B cell (primary cell): ENCODE data around the gene GAS5. TPM values are rescaled to one million over a fixed set of nuclear protein-coding genes. Genes with fewer than 3 reads are reported as not detected.

Source experiments
- ATAC-seq: fragments of 200-7000 bp; cut with Tn5 transposase; one replicate; pipeline ENCODE4 v1.10.0; 2021; ENCODE audit warnings: low read depth, mild to moderate bottlenecking, moderate number of reproducible peaks, moderate library complexity
- CTCF ChIA-PET: fragments of 350-600 bp; sonication (Branson Sonifier 250); formaldehyde crosslinking; loops from one replicate; lab custom pipeline; 2021; ENCODE audit warnings: antibody characterized with exemption, inconsistent platforms; lab: Charles Lee
- POLR2A ChIA-PET: fragments of 350-600 bp; sonication (Branson Sonifier 250); formaldehyde crosslinking; loops from one replicate; lab custom pipeline; 2021; ENCODE audit warnings: antibody characterized with exemption; lab: Charles Lee
- DNase-seq: peaks from one replicate; pipeline ENCODE4 v3.0.0; 2013
- H2AFZ ChIP-seq: 2 replicates; pipeline ENCODE4 v1.6.1; 2012; ENCODE audit warnings: mild to moderate bottlenecking, low read depth, low read length; ENCODE audit not compliant: insufficient read depth, poor library complexity, severe bottlenecking
- H3K27ac ChIP-seq, 2 donors: 1 replicate in 1 of 2; 2 replicates in 1 of 2; pipeline ENCODE4 v1.5.1; 2012 to 2013; ENCODE audit warnings: low read length in 2 of 2, mild to moderate bottlenecking in 2 of 2, moderate library complexity in 1 of 2
- H3K27me3 ChIP-seq, 4 experiments: fragments of 200-600 bp in 1 of 4; sonication (generic) in 1 of 4; replicated peaks in 1 of 4; 1 replicate in 2 of 4; 2 replicates in 2 of 4; pipeline versions ENCODE4 v1.6.1 to v1.7.0; 2013 to 2016; ENCODE audit warnings: low read length in 3 of 4, mild to moderate bottlenecking in 2 of 4, mixed read lengths in 1 of 4, moderate library complexity in 1 of 4; ENCODE audit not compliant: insufficient read depth in 4 of 4, control insufficient read depth in 3 of 4; ENCODE audit errors: control extremely low read depth in 1 of 4
- H3K36me3 ChIP-seq, 2 experiments: replicated peaks in 1 of 2; 1 replicate in 1 of 2; 2 replicates in 1 of 2; pipeline versions ENCODE4 v1.6.1 to v1.7.1; 2013; ENCODE audit warnings: low read length in 1 of 2; ENCODE audit not compliant: insufficient read depth in 2 of 2, control insufficient read depth in 1 of 2; ENCODE audit errors: control extremely low read depth in 1 of 2, extremely low read depth in 1 of 2
- H3K4me1 ChIP-seq, 2 donors: fragments of 200-600 bp in 1 of 2; sonication (generic) in 1 of 2; 1 replicate in 1 of 2; 2 replicates in 1 of 2; pipeline versions ENCODE4 v1.5.1 to v1.6.1; 2013 to 2017; ENCODE audit warnings: low read length in 2 of 2; ENCODE audit not compliant: control insufficient read depth in 2 of 2, insufficient read depth in 2 of 2
- H3K4me2 ChIP-seq: replicated peaks from 2 replicates; pipeline ENCODE3; 2012; ENCODE audit warnings: mild to moderate bottlenecking, low read depth, low read length; ENCODE audit not compliant: poor library complexity, severe bottlenecking
- H3K4me3 ChIP-seq, 5 experiments: fragments of 200-600 bp in 1 of 5; sonication (generic) in 1 of 5; 1 replicate in 3 of 5; 2 replicates in 2 of 5; pipeline versions ENCODE4 v1.5.1 to v1.7.0; 2011 to 2016; ENCODE audit warnings: low read length in 4 of 5, mild to moderate bottlenecking in 4 of 5, low read depth in 2 of 5, control low read depth in 1 of 5, moderate library complexity in 1 of 5; ENCODE audit not compliant: insufficient read depth in 1 of 5; ENCODE audit errors: control extremely low read depth in 1 of 5, extremely low read depth in 1 of 5
- H3K79me2 ChIP-seq: fragments of 200-600 bp; sonication (generic); one replicate; pipeline ENCODE4 v1.6.0; 2016; ENCODE audit warnings: low read length; ENCODE audit not compliant: control insufficient read depth, insufficient read depth
- H3K9ac ChIP-seq: fragments of 200-600 bp; sonication (generic); 2 replicates; pipeline ENCODE4 v1.6.1; 2017; ENCODE audit warnings: mild to moderate bottlenecking, low read length, moderate library complexity
- H3K9me3 ChIP-seq, 3 donors: one replicate each; pipeline versions ENCODE4 v1.6.1 to v1.7.1; 2013; ENCODE audit warnings: low read length in 2 of 3; ENCODE audit not compliant: control insufficient read depth in 2 of 3, insufficient read depth in 1 of 3; ENCODE audit errors: control extremely low read depth in 1 of 3
- H4K20me1 ChIP-seq: 2 replicates; pipeline ENCODE4 v1.6.0; 2012; ENCODE audit warnings: mild to moderate bottlenecking, low read length; ENCODE audit not compliant: insufficient read depth, control insufficient read depth, poor library complexity, severe bottlenecking
- H3K27ac Mint-ChIP-seq: one replicate; pipeline ENCODE4 v1.8.0; 2021; ENCODE audit warnings: mixed read lengths
- H3K27me3 Mint-ChIP-seq: one replicate; pipeline ENCODE4 v1.8.0; 2021; ENCODE audit warnings: mixed read lengths
- H3K4me1 Mint-ChIP-seq: one replicate; pipeline ENCODE4 v1.8.0; 2021; ENCODE audit warnings: mixed read lengths
- H3K4me3 Mint-ChIP-seq: one replicate; pipeline ENCODE4 v1.8.0; 2021; ENCODE audit warnings: mixed read lengths
- H3K9me3 Mint-ChIP-seq: one replicate; pipeline ENCODE4 v1.8.0; 2022; ENCODE audit warnings: mixed read lengths; ENCODE audit not compliant: insufficient read depth
- EZH2 ChIP-seq: IDR thresholded peaks from 2 replicates; pipeline ENCODE4 v1.6.1; 2012; ENCODE audit warnings: borderline replicate concordance, low read depth, mild to moderate bottlenecking, moderate library complexity, low read length; ENCODE audit not compliant: insufficient read depth, poor library complexity, severe bottlenecking
- WGBS: methylation state at CpG from one replicate; pipeline ENCODE4 v1.1.5; 2013; ENCODE audit warnings: missing lambda C conversion rate; ENCODE audit not compliant: insufficient coverage; 5-methylcytosine and 5-hydroxymethylcytosine counted together
- intact Hi-C: fragments of 100-400 bp; cut with micrococcal nuclease; formaldehyde crosslinking; loops from one replicate; pipeline ENCODE4 v1.10.0; 2022
- polyA plus RNA-seq: library from polyadenylated mRNA; depleted of rRNA; stranded (reverse); fragments of >200 nt; gene quantifications from 2 replicates; pipeline ENCODE4 v1.2.3, GENCODE V29; 2012
- total RNA-seq, 2 donors: library from RNA; stranded (reverse); fragments of 120-200 nt in 1 of 2; gene quantifications; 1 replicate in 1 of 2; 2 replicates in 1 of 2; pipeline versions ENCODE4 v1.2.3 to v1.2.4, GENCODE V29; 2013 to 2022
- TF ChIP-seq, protein P1 (sequence below): fragments of 200-600 bp; IDR thresholded peaks from one replicate; pipeline ENCODE4 v1.8.0; 2022; ENCODE audit warnings: antibody characterized with exemption, mild to moderate bottlenecking

The GAS5 gene
- total and polyA plus RNA-seq, 2 donors (not counting 1 experiment from before 2014, with no cell fraction given), result 472 to 622 TPM

DNA sequence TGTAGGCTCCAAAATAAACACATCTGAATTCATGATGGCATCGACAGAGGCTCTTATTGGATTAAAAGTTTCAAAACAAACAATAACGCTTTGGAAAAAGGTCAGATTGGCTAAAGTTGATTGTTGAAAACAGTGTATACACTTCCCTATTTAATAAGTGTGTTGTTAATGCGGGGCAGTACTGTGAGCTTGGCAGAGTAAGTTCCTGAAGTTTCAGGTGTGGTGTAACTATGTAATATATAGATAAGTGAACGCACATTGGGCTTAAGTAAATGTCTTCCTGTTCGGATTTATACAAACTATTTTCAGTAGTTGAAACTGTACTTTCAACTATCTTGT is 1.2 kb upstream of the GAS5 start:
- Mint-ChIP-seq H3K4me1 (peaks cover 68% of the 10 kb centered on the region), H3K4me3 (peak overlapping the region; percentile 94), H3K27me3 (no peaks in the 10 kb centered on the region), H3K27ac (peak overlapping the region; percentile 98), H3K9me3 (no peaks in the 10 kb centered on the region)
- no peak for TF ChIP-seq EZH2
- TF ChIP-seq, protein P1, sequence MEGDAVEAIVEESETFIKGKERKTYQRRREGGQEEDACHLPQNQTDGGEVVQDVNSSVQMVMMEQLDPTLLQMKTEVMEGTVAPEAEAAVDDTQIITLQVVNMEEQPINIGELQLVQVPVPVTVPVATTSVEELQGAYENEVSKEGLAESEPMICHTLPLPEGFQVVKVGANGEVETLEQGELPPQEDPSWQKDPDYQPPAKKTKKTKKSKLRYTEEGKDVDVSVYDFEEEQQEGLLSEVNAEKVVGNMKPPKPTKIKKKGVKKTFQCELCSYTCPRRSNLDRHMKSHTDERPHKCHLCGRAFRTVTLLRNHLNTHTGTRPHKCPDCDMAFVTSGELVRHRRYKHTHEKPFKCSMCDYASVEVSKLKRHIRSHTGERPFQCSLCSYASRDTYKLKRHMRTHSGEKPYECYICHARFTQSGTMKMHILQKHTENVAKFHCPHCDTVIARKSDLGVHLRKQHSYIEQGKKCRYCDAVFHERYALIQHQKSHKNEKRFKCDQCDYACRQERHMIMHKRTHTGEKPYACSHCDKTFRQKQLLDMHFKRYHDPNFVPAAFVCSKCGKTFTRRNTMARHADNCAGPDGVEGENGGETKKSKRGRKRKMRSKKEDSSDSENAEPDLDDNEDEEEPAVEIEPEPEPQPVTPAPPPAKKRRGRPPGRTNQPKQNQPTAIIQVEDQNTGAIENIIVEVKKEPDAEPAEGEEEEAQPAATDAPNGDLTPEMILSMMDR, result no peak
- peaks cover 42 to 50% of the 10 kb centered on the region in 2 donors for H3K4me1 ChIP-seq
- H3K79me2 ChIP-seq, result peaks cover 35% of the 10 kb centered on the region
- H2AFZ ChIP-seq, result peak overlapping the region; percentile 92
- intact Hi-C loops, result loop anchor here (2.0 to 5.0 kb wide), 3 partner anchors 154 to 454 kb away; partner anchors contain the start of gene KLHL20
- peak overlapping the region; percentile 90 for H3K4me2 ChIP-seq
- ChIA-PET POLR2A (interaction anchor here (1.3 to 2.4 kb wide), 5 partner anchors 45 to 1337 kb away, joined by 4 to 16 read pairs (median 11); partner anchors contain the start of genes CACYBP, CENPL, DARS2 and PRDX6), CTCF (interaction anchor here (1.0 to 1.9 kb wide), 6 partner anchors 45 to 1124 kb away, joined by 3 to 8 read pairs (median 5); partner anchors contain the start of genes CENPL, DARS2 and KLHL20)
- DNase-seq, result no peak
- WGBS, result no CpG with 5 or more reads among the region's 5 CpGs
- peak overlapping the region; percentile 90 to 93 for H3K27ac ChIP-seq
- H3K9me3 ChIP-seq, result no peaks in the 10 kb centered on the region
- H3K27me3 ChIP-seq, result no peaks in the 10 kb centered on the region
- H3K36me3 ChIP-seq, result peaks cover 5 to 49% of the 10 kb centered on the region in 2 experiments
- peak overlapping the region; percentile 9 to 98 (median 82) for H3K4me3 ChIP-seq
- H4K20me1 ChIP-seq, result no peaks in the 10 kb centered on the region
- ATAC-seq, result no peak
- peak overlapping the region; percentile 81 for H3K9ac ChIP-seq
